HG03571 (cell line): Measurements from ENCODE around the gene GPHN.

Experiments used
- ATAC-seq: cut with Tn5 transposase; IDR thresholded peaks from one replicate; pipeline ENCODE4 v1.9.1; 2021; ENCODE audit not compliant: unreplicated experiment

GPHN gene

GRCh38 chr14:66507722-66508546, at the start of gene GPHN:
TSS of gene GPHN (plus strand) at chr14:66508147.
- ATAC-seq, result peak; percentile 73

GRCh38 chr14:66459603-66460002, 48.3 kb upstream of the GPHN start:
- ATAC-seq, result no peak

GRCh38 chr14:66464261-66464660, 43.7 kb upstream of the GPHN start:
- ATAC-seq, result no peak

GRCh38 chr14:66468778-66469367, 39.1 kb upstream of the GPHN start:
- ATAC-seq, result no peak

GRCh38 chr14:66471584-66471983, 36.4 kb upstream of the GPHN start:
- no peak for ATAC-seq

- no peak for ATAC-seq
These were observed 35.7 kb upstream of the GPHN start for GRCh38 chr14:66472251-66472650.

GRCh38 chr14:66473223-66473622, 34.7 kb upstream of the GPHN start:
- ATAC-seq, result no peak

GRCh38 chr14:66476964-66477363, 31.0 kb upstream of the GPHN start:
- no peak for ATAC-seq

- ATAC-seq, result no peak
These were observed 30.4 kb upstream of the GPHN start for GRCh38 chr14:66477567-66477966.

- no peak for ATAC-seq
These were observed 25.1 kb upstream of the GPHN start for GRCh38 chr14:66482873-66483272.

- ATAC-seq, result no peak
These were observed 24.6 kb upstream of the GPHN start for GRCh38 chr14:66483322-66483721.

GRCh38 chr14:66485029-66485428, 22.9 kb upstream of the GPHN start:
- no peak for ATAC-seq

- ATAC-seq, result no peak
These were observed 22.0 kb upstream of the GPHN start, which contains the start of gene CCDC196 for GRCh38 chr14:66485910-66486421. TSS of gene CCDC196 (plus strand) at chr14:66486371. CDS start at chr14:66486503, 132 bp downstream.

- ATAC-seq, result no peak
These were observed 20.8 kb upstream of the GPHN start for GRCh38 chr14:66487164-66487563.

- no peak for ATAC-seq
These were observed 17.5 kb upstream of the GPHN start for GRCh38 chr14:66490143-66491111.

- no peak for ATAC-seq
These were observed 14.2 kb upstream of the GPHN start for GRCh38 chr14:66493750-66494149.

GRCh38 chr14:66495218-66496098, 12.5 kb upstream of the GPHN start:
- peak; percentile 75 for ATAC-seq

- no peak for ATAC-seq
These were observed 11.6 kb upstream of the GPHN start for GRCh38 chr14:66496188-66496807.

- no peak for ATAC-seq
These were observed 11.0 kb upstream of the GPHN start for GRCh38 chr14:66496911-66497310.

GRCh38 chr14:66498311-66498710, 9.6 kb upstream of the GPHN start:
- no peak for ATAC-seq
